Activated CD4-positive, alpha-beta T cell treated with anti-CD3 and anti-CD28 coated beads for 1 hour (primary cell): ENCODE data around the gene ARRDC1.
"Not testable (repeated sequence)": the region's sequence is repeated elsewhere in the genome, so short reads cannot be mapped to it uniquely, and the experiment has no call there.

Experiments used
- DNase-seq: peaks from one replicate; pipeline ENCODE4 v3.0.0-alpha.2; 2020

Gene ARRDC1

DNA sequence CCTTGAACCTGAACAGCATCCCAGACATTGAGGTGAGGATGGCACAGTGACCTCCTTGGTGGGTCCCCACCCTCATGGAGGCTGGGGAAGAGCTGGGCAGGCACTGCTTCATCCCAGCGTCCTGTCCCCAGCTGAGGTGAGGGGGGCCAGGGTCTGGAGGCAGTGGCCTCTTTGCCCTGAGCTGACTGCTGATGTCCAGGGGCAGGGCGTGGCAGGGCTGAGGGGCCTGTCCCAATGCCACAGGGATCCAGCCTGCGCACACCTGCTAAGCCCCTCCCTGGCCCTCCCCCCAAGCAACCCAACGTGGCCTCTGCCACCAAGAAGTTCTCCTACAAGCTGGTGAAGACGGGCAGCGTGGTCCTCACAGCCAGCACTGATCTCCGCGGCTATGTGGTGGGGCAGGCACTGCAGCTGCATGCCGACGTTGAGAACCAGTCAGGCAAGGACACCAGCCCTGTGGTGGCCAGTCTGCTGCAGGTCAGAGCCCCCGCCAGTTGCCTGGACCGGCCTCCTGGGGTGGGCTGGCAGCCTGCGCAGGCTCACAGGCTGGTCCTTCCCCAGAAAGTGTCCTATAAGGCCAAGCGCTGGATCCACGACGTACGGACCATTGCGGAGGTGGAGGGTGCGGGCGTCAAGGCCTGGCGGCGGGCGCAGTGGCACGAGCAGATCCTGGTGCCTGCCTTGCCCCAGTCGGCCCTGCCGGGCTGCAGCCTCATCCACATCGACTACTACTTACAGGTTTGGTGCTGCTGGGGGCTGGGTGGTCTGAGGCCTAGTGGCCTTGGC is 8.4 kb downstream of the ARRDC1 start:
- DNase-seq: no peak

GRCh38 chr9:137614631-137615386 is 9.3 kb downstream of the ARRDC1 start:
- DNase-seq: no peak

DNA sequence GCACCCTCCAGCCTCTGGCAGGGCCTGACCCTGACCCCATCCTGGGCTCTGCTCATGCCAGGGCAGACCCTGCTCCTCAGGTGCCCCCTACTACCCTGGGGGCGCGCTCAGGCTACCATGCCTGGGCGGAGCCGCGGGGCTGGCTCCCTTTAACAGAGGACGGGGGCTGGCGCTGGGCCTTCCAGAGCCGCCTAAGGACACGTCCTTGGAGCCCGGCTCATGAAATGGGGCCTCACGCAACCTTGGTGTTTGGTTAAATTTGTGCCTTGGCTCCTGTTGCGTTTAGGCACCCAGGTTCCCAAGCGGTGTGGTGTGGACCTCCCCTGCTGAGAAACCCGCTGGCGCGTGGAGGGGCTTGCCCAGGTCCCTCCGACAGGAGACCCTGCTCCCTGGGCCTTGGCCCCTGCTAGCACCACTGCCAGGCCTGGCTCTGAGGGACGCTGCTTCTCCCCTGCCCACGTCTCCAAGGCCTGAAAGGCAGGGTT is 9.9 kb downstream of the ARRDC1 start:
- DNase-seq: no peak

- peak; percentile 90 for DNase-seq
These were observed 12.9 kb downstream of the ARRDC1 start, which contains the start of gene EHMT1 for GRCh38 chr9:137618105-137619067. Gene EHMT1, plus strand, starts transcription at chr9:137619005. Its CDS starts 24 bp downstream, at chr9:137619029.

DNA sequence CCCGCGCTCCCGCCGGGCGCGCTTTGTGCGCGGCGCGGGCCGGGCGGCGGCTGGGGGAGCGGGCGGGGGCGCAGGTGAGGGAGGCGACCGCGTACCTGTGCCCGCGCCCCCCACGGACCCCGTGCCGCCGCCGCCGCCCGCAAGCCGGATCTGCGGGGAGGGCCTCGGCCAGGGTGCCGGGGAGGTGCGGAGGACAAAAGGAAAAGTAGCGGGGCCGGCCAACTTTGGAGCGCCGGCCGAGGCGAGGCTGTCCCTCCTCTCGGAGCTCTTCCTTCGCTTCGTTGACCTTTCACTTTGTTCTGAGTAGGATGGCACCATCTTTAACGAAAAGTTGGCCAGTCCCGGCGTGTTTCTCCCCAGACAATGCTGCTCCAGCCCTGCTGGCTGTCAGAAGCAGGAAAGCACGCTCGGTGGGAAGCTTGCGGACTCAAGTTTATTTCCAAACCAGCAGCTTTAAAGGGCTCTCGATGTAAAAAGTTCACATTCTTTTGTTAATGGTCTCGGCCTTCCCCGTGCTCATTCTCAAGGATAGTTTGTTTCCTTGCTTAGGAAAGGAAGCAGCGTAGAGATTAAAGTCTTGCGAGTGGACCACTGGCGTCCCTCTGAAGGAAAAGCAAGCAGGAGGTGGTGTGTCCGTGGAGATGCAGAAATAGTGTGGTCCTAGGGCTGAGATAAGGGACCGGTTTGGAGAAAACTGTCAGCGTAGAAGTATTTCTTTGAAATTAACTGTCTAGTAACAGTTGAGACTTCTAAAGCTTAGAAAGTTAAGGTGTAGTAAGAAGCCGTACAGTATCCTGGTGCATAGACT is 14.0 kb downstream of the ARRDC1 start:
- DNase-seq: no peak

- DNase-seq: no peak
These were observed 14.5 kb downstream of the ARRDC1 start for GRCh38 chr9:137620048-137620405.

- DNase-seq: no peak
These were observed 15.1 kb downstream of the ARRDC1 start for GRCh38 chr9:137620581-137620980.

- no peak for DNase-seq
These were observed 15.8 kb downstream of the ARRDC1 start for GRCh38 chr9:137621131-137621757.

GRCh38 chr9:137622211-137622610 is 16.7 kb downstream of the ARRDC1 start:
- not testable (repeated sequence) for DNase-seq

- DNase-seq: no peak
These were observed 21.0 kb downstream of the ARRDC1 start for GRCh38 chr9:137626464-137626863.

DNA sequence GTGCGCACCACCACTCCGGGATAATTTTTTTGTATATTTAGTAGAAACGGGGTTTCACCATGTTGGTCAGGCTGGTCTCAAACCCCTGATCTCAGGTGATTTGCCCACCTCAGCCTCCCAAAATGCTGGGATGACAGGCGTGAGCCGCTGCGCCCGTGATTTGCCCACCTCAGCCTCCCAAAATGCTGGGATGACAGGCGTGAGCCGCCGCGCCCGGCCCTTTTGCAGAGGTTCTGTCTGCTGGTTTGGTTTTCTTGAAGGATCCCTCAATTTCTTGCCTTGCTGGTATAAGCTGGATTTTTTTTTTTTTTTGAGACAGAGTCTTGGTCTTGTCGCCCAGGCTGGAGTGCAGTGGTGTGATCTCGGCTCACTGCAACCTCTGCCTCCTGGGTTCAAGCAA is 21.9 kb downstream of the ARRDC1 start:
- not testable (repeated sequence) for DNase-seq

GRCh38 chr9:137630126-137630525 is 24.6 kb downstream of the ARRDC1 start:
- no peak for DNase-seq

- no peak for DNase-seq
These were observed 25.2 kb downstream of the ARRDC1 start for GRCh38 chr9:137630679-137631078.

DNA sequence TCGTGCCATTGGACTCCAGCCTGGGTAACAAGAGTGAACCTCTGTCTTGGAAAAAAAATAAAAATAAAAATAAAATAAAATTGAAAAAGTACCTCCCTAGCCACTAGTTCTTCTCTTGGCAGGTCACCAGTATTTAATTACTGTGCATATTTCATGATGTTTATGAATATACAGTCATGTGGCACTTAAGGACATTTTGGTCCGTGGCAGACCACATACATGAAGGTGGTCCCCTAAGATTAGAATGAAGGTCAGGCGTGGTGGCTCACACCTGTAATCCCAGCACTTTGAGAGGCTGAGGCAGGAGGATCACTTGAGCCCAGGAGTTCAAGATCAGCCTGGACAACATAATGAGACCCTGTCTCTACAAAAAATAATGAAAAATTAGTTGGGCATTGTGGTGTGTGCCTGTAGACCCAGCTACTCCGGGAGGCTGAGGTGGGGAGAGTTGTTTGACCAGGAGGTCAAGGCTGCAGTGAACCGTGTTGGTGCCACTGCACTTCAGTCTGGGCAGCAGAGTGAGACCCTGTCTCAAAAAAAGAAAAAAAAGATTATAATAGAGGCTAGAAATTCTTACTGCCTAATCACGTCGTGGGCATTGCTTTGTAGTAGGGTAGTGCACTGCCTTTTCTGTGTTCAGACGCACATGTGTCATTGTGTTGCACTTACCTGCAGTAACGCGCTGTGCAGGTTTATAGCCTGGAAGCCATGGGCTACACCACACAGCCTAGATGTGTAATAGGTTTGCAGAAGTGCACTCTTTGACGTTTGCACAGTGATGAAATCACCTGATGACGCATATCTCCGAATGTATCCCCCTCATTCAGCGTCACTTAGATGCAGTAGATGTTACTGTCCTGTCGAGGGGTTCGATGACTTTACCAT is 26.1 kb downstream of the ARRDC1 start:
- no peak for DNase-seq

DNA sequence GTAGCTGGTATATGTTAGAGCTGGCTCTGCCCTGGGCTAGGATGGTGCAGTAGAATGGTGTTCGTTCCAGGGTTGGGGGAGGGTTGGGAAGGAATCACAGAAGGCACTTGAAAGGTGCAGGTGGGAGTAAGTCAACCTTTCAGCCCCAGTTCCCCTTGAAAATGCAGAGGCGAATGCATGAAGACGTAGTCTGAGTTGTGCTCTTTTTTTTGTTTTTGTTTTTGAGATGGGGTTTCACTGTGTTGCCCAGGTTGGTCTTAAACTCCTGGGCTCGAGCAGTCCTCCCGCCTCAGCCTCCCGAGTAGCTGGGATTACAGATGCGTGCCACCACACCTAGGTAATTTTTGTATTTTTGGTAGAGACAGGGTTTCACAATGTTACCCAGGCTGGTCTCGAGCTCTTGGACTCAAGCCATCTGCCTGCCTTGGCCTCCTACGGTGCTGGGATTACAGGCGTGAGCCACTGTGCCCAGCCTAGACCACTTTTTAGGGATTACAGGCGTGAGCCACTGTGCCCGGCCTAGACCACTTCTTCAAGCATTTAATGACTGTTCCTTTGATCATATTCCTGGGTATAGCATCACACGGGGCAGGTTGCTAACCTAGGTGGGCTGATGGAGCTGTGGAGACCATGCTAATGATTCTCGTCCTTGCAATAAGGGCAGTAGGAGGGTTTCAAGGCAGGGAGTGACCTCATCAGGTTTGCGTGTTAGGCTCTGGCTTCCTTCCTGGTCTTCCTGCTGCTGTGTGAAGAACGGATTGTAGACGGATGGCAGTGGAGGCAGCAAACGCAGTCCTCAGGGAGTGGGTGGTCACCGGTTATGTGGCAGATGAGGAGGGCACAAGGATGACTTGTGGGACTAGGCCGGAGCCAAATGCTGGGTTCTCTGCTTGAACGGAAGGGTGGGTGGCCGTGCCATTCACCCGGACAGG is 27.0 kb downstream of the ARRDC1 start:
- DNase-seq: no peak

GRCh38 chr9:137634016-137634415 is 28.5 kb downstream of the ARRDC1 start:
- no peak for DNase-seq

DNA sequence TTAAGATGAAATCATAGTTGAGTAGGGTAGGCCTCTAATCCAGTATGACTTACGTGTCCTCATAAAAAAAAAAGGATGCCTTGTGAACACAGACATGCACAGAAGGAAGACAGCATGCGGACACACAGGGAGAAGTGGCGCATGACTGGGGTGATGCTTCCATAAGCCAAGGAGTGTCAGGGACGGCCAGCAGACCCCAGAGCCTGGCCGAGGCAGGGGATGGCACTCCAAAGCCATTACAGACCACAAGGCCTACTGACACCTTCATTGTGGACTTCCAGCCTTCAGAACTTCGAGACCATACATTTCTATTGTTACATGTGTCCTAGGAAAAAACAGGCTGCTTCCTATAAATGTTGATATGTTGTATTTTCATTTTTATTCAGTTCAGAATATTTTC is 33.2 kb downstream of the ARRDC1 start:
- DNase-seq: no peak

GRCh38 chr9:137639303-137640051 is 34.0 kb downstream of the ARRDC1 start:
- no peak for DNase-seq

DNA sequence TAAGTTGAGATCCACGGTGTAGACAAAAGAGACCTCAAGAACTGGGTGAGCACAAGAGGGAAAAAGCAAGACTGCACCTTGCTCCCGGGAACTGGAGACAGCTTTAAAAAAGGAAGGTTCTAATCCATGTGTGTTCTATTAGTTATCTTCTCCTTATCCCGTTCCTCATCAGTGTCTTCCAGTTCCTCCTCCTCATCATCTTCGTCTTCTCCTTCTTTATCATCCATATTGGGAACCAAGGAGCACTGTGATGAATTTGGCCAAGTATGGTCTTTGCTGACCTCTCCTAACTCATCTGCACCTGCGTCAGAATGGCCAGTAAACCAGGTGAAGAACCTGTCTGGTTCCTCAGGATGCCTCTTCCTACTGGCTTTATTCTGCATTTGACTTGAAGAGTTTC is 35.4 kb downstream of the ARRDC1 start:
- DNase-seq: no peak
